Brain microvascular endothelial cell (primary cell): Measurements from ENCODE around the gene TGFB1I1.

Experiments
- DNase-seq: peaks from one replicate; pipeline ENCODE4 v3.0.0-alpha.2; 2020
- H3K27ac ChIP-seq: fragments of 250-450 bp; sonication (Bioruptor Pico); 2 replicates; pipeline ENCODE4 v1.5.1; 2020; ENCODE audit warnings: mild to moderate bottlenecking, moderate library complexity
- H3K27me3 ChIP-seq: fragments of 250-450 bp; sonication (Bioruptor Pico); replicated peaks from 2 replicates; pipeline ENCODE4 v1.5.1; 2020; ENCODE audit warnings: mild to moderate bottlenecking
- H3K36me3 ChIP-seq: fragments of 250-450 bp; sonication (Bioruptor Pico); replicated peaks from 2 replicates; pipeline ENCODE4 v1.5.1; 2020; ENCODE audit warnings: mild to moderate bottlenecking
- H3K4me3 ChIP-seq: 2 replicates; pipeline ENCODE4 v1.5.1; 2011; ENCODE audit warnings: low read depth, mild to moderate bottlenecking, control low read depth, low read length, moderate library complexity
- in situ Hi-C: cut with HindIII; loops from 2 replicates; pipeline ENCODE4 v1.10.0; 2017; ENCODE audit warnings: low sequenced_read_pairs, low pct_ligation_motif_present
- TF ChIP-seq, protein P1 (sequence below): IDR thresholded peaks from 2 replicates; pipeline ENCODE4 v1.5.1; 2011; ENCODE audit warnings: low read depth, mild to moderate bottlenecking, moderate library complexity, low read length, control low read depth, inconsistent platforms; ENCODE audit errors: missing control alignments

TGFB1I1 gene

DNA sequence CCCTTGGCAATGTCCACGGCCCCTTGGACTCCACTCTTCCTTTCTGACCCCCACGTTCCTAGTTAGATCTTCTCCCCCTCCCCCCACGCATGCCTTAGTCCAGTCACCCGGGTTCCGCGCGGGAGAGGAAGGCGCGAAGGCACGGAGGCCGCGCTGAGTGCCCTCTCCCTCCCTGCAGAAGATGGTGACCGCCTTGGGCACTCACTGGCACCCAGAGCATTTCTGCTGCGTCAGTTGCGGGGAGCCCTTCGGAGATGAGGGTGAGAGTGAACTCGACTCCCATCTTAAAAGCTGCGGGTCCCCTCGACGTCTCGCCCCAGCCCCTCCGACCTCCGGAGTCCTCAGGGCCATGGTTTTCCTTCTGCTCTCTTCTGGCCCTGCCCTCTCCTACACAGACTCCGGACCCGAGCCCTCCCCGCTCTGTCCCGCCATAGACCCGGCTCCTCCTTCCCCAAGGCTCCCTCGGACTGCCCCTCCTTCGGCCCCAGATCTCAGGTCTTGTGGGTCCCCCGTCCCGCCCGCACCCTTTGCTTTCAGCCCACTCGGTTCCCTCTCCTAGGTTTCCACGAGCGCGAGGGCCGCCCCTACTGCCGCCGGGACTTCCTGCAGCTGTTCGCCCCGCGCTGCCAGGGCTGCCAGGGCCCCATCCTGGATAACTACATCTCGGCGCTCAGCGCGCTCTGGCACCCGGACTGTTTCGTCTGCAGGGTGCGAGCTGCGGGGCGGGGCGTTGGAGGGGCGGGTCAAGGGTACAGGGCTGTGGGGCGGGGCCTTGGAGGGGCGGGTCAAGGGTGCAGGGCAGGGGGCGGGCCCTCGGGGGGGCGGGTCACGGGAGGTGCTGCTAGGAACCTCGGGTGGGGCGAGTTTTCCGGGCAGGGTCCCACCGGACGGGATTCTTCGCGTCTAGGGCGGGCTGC is 4.6 kb downstream of the TGFB1I1 start:
- TF ChIP-seq, protein P1, sequence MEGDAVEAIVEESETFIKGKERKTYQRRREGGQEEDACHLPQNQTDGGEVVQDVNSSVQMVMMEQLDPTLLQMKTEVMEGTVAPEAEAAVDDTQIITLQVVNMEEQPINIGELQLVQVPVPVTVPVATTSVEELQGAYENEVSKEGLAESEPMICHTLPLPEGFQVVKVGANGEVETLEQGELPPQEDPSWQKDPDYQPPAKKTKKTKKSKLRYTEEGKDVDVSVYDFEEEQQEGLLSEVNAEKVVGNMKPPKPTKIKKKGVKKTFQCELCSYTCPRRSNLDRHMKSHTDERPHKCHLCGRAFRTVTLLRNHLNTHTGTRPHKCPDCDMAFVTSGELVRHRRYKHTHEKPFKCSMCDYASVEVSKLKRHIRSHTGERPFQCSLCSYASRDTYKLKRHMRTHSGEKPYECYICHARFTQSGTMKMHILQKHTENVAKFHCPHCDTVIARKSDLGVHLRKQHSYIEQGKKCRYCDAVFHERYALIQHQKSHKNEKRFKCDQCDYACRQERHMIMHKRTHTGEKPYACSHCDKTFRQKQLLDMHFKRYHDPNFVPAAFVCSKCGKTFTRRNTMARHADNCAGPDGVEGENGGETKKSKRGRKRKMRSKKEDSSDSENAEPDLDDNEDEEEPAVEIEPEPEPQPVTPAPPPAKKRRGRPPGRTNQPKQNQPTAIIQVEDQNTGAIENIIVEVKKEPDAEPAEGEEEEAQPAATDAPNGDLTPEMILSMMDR: no peak
- in situ Hi-C loops: no loop called here
- H3K4me3 ChIP-seq: no peak overlapping the region
- no peak overlapping the region for H3K27ac ChIP-seq
- peaks cover 58% of the 10 kb centered on the region for H3K36me3 ChIP-seq
- no peaks in the 10 kb centered on the region for H3K27me3 ChIP-seq
- DNase-seq: no peak

DNA sequence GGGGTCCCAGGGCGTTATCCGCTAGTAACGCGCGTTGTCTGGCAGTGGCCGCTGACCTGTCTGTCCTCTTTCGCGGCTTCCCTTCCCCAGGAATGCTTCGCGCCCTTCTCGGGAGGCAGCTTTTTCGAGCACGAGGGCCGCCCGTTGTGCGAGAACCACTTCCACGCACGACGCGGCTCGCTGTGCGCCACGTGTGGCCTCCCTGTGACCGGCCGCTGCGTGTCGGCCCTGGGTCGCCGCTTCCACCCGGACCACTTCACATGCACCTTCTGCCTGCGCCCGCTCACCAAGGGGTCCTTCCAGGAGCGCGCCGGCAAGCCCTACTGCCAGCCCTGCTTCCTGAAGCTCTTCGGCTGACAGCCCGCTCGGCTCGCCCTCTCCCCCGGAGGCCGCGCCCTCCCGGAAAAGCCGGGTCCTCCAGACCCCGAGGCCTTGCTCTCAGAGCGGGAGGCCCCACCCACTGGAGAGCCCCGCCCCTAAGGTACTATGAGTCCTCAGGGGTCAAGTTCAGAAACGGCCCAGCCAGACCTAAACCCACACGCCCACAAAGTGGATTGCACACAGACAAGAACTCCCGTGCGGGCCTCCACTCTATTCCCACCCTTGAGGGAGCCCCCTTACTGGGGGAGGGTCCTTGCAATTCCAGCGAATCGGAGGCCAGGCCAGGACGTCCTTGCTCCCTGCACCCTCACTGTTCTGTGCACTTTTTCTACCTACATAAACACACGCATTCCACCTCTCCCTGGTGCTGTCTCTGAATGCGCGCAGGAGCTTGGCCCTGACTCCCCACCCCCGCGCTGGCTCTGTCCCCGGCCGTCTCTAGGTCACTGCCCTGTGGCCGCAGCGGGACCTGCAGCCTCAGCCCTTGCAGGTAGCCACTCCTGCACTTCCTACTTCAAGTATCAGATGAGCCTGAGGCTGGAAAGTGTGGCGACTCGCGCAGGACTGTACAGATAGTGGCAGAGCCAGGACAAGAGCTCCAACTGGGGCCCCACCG is 5.6 kb downstream of the TGFB1I1 start:
- no peaks in the 10 kb centered on the region for H3K27me3 ChIP-seq
- TF ChIP-seq, protein P1: no peak
- DNase-seq: no peak
- H3K36me3 ChIP-seq: peaks cover 58% of the 10 kb centered on the region
- no peak overlapping the region for H3K4me3 ChIP-seq
- H3K27ac ChIP-seq: no peak overlapping the region
- in situ Hi-C loops: no loop called here

DNA sequence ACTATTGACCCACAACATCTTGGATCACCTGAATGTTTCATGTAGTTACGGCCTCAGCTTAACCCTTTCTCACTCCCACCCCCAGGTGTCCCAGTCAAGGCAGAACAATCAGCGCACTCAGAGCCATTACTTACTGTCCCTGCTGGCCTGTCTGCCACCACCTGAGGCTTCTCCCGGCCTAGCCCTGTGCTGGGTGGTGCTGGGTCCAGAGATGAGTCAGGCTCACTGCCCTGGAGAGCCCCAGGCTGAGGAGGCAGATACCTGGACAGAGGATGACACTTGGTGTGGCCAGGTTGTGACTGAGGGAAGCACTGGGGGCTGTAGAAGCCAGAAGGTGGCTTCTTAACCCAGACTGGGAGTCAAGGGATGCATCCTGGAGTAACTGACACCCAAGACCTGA is 7.0 kb downstream of the TGFB1I1 start:
- H3K4me3 ChIP-seq: no peak overlapping the region
- TF ChIP-seq, protein P1: no peak
- no peak for DNase-seq
- peaks cover 49% of the 10 kb centered on the region for H3K36me3 ChIP-seq
- no peak overlapping the region for H3K27ac ChIP-seq
- in situ Hi-C loops: no loop called here
- no peaks in the 10 kb centered on the region for H3K27me3 ChIP-seq

DNA sequence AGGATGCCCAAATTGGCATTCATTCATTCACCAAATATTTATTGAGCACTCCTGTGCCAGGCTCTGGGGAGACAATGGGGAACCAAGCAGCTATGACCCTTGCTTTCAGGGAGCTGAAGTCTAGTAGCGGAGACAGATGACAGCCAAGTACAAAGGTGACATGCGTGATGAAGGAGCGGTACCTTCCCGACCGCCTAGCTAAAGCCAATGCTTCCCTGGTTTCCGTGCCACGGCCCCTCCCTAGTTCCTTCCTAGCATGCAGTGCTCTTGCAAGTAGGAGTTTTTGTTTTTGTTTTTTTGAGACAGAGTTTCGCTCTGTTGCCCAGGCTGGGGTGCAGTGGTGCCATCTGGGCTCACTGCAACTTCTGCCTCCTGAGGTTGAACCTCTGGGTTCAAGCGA is 7.8 kb downstream of the TGFB1I1 start:
- in situ Hi-C loops: no loop called here
- no peak overlapping the region for H3K4me3 ChIP-seq
- no peak overlapping the region for H3K27ac ChIP-seq
- DNase-seq: no peak
- H3K36me3 ChIP-seq: peaks cover 41% of the 10 kb centered on the region
- TF ChIP-seq, protein P1: no peak
- H3K27me3 ChIP-seq: no peaks in the 10 kb centered on the region

DNA sequence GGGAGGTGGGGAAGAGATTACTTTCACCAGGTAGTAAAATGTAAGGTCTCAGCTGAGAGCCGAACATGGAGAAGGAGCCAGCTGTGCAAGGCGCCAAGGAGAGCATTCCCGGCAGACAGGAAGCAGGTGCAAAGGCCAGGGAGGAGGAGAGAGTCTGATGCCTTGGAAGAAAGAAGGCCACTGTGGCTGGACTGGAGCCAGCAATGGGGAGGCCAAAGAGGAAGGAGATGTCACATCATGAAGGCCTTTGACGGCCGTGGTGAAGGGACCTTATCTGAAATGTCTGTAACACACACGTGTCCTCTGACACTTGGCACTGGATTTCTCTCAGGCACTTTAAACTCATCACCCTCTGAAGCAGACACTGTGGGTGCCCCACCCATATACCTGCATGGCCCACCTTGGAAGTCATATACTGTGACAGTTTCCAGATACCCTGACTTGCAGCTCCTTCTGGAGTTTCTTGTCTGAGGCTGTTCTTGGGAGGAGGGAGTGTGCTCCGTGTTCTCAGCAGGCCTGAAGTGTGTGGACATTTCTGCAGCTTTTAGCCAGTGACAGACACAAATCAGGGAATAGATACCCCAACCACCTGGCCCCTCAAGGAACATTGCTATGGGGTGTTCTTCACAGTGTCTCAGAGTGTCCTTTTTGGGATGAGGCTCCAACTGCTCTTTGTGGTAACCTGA is 9.0 kb downstream of the TGFB1I1 start:
- Histone ChIP-seq H3K36me3 (peaks cover 29% of the 10 kb centered on the region), H3K27ac (no peak overlapping the region), H3K27me3 (no peaks in the 10 kb centered on the region), H3K4me3 (no peak overlapping the region)
- TF ChIP-seq, protein P1: no peak
- in situ Hi-C loops: no loop called here
- DNase-seq: no peak
